ENCODE data around the gene GALNTL6.

The GALNTL6 gene

DNA sequence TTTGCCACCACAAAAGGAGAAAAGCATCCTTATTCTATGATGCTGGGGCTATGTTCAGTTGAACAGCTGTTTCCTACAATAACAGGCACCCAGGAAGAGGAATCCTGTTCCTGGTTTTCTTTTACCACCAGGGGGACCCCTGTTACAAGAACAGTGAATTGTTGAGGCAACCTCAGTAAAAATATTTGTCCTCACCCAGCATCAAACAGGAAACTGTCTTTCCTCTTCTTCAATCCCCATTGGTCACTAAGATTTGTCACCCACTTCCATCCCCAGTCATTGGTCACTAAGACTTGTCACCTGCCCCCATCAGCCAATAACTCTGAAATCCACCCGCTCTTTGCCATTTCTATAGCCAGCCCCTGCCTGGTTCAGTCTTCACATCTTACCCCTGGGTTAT is 1211.9 kb downstream of the GALNTL6 start:
- H3K9ac ChIP-seq (ENCODE audit: low read length) = no peak overlapping the region
- no peak overlapping the region for H2BK120ac ChIP-seq (ENCODE audit: low read depth, low read length)
- H3K18ac ChIP-seq (ENCODE audit: low read depth in 1 of 2, low read length in 2 of 2) = no peak overlapping the region
- no peak overlapping the region for H3K4me2 ChIP-seq (ENCODE audit: low read length, poor library complexity, severe bottlenecking)
- no peak overlapping the region for H3K4me3 ChIP-seq (ENCODE audit: insufficient read depth in 1 of 2, low read depth in 1 of 2, low read length in 2 of 2)
- H2AFZ ChIP-seq (ENCODE audit: low read depth, low read length) = no peak overlapping the region
- no peak overlapping the region for H4K91ac ChIP-seq (ENCODE audit: low read length)
- H3K4me1 ChIP-seq (ENCODE audit: control insufficient read depth, insufficient read depth, low read depth, low read length) = peaks cover 13% of the 10 kb centered on the region
- H3K27ac ChIP-seq (ENCODE audit: low read length, poor library complexity, severe bottlenecking) = no peak overlapping the region
- no peak overlapping the region for H3K14ac ChIP-seq (ENCODE audit: low read length in 2 of 2)
- no peak overlapping the region for H3K4ac ChIP-seq (ENCODE audit: low read depth in 1 of 2, low read length in 2 of 2)
- no peaks in the 10 kb centered on the region for H3K36me3 ChIP-seq (ENCODE audit: control insufficient read depth in 1 of 2, insufficient read depth in 2 of 2, low read depth in 1 of 2, low read length in 2 of 2)
- H3K79me1 ChIP-seq (replicated peaks; ENCODE audit: low read length, poor library complexity, severe bottlenecking) = peaks cover 2% of the 10 kb centered on the region
- H4K8ac ChIP-seq (ENCODE audit: low read length) = no peak overlapping the region
- H3K9me3 ChIP-seq (ENCODE audit: control insufficient read depth, low read length) = no peaks in the 10 kb centered on the region
- peak overlapping the region; percentile 83 for H2AK5ac ChIP-seq (ENCODE audit: low read length, severe bottlenecking)
- no peak overlapping the region for H2BK12ac ChIP-seq (ENCODE audit: low read length in 2 of 2)
- H2BK15ac ChIP-seq (ENCODE audit: low read depth, poor library complexity, severe bottlenecking) = no peak overlapping the region
- H2BK5ac ChIP-seq (ENCODE audit: low read depth, low read length, poor library complexity, severe bottlenecking) = no peak overlapping the region
- 89% methylated on average over 1 of the region's 1 CpG for WGBS
- H3K23ac ChIP-seq (ENCODE audit: low read length in 2 of 2) = no peak overlapping the region
- peak; percentile 76 for DNase-seq
- H3K27me3 ChIP-seq (ENCODE audit: control insufficient read depth in 1 of 2, insufficient read depth in 1 of 2, low read length in 2 of 2) = no peaks in the 10 kb centered on the region

DNA sequence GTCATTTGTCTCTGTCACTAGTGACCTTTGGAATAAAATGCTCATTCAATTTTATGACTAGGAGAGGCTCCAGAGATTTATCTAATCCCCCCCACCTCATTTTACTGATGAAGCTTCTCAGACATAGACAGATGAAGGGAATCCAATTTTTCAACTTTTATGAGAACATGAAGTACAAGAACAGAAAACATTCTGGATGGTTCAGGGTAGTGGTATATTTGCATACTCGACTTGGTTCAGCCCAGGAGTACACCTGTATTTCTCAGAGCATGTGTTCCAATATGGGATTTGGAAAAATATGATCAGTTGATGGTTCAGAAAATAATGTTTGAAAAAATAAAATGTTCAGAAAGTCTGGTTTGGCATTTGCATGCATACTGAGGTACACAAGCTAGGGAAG is 1224.0 kb downstream of the GALNTL6 start:
- Histone ChIP-seq H3K79me1 (replicated peaks; ENCODE audit: low read length, poor library complexity, severe bottlenecking) (no peaks in the 10 kb centered on the region), H2BK15ac (ENCODE audit: low read depth, poor library complexity, severe bottlenecking) (no peak overlapping the region), H3K14ac (ENCODE audit: low read length in 2 of 2) (no peak overlapping the region), H3K23ac (ENCODE audit: low read length in 2 of 2) (no peak overlapping the region), H2BK5ac (ENCODE audit: low read depth, low read length, poor library complexity, severe bottlenecking) (no peak overlapping the region), H3K9ac (ENCODE audit: low read length) (no peak overlapping the region), H2AFZ (ENCODE audit: low read depth, low read length) (no peak overlapping the region), H3K4me3 (ENCODE audit: insufficient read depth in 1 of 2, low read depth in 1 of 2, low read length in 2 of 2) (no peak overlapping the region), H4K8ac (ENCODE audit: low read length) (no peak overlapping the region), H2BK120ac (ENCODE audit: low read depth, low read length) (no peak overlapping the region), H3K4ac (ENCODE audit: low read depth in 1 of 2, low read length in 2 of 2) (no peak overlapping the region), H3K27ac (ENCODE audit: low read length, poor library complexity, severe bottlenecking) (no peak overlapping the region), H2BK12ac (ENCODE audit: low read length in 2 of 2) (no peak overlapping the region), H3K36me3 (ENCODE audit: control insufficient read depth in 1 of 2, insufficient read depth in 2 of 2, low read depth in 1 of 2, low read length in 2 of 2) (no peaks in the 10 kb centered on the region), H3K27me3 (ENCODE audit: control insufficient read depth in 1 of 2, insufficient read depth in 1 of 2, low read length in 2 of 2) (no peaks in the 10 kb centered on the region), H2AK5ac (ENCODE audit: low read length, severe bottlenecking) (no peak overlapping the region), H3K18ac (ENCODE audit: low read depth in 1 of 2, low read length in 2 of 2) (no peak overlapping the region), H4K91ac (ENCODE audit: low read length) (no peak overlapping the region), H3K4me1 (ENCODE audit: control insufficient read depth, insufficient read depth, low read depth, low read length) (peaks cover 4% of the 10 kb centered on the region), H3K9me3 (ENCODE audit: control insufficient read depth, low read length) (no peaks in the 10 kb centered on the region), H3K4me2 (ENCODE audit: low read length, poor library complexity, severe bottlenecking) (no peak overlapping the region)
- 100% methylated on average over 1 of the region's 1 CpG for WGBS
- no peak for DNase-seq

DNA sequence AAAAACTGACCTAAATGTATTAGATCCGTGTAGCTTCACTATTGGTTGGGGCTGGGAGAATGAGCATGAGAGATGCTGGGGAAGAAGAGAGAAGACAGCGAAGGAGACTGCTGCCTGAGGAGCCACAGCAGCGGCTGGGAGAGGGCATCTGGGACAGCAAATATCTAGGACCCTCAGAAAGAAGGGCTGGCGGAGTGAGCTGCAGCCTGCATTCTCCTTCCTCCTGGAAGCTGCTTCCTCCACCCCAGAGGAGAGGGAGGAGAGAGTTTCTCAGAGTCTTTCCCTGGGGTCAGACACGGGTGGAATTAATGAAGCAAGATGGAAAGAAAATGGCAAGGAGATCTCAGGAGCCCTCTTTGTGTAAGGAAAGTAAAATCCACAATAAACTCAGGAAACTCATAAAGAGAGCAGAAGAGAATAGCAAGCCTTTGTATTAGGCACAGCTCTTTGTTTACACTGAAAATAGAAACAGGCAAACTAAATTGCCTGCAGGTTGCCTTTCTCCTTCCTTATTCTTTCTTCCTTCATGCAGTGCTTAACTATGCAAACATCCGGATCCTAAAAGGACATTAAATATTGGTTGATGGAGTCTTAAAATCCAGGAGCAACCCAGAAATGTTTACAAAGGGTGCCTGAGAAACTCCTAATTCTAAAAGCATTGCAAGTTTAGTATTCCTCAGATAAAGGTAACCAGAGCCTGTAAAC is 1225.1 kb downstream of the GALNTL6 start:
- Histone ChIP-seq H3K9ac (ENCODE audit: low read length) (no peak overlapping the region), H4K8ac (ENCODE audit: low read length) (no peak overlapping the region), H3K4me3 (ENCODE audit: insufficient read depth in 1 of 2, low read depth in 1 of 2, low read length in 2 of 2) (no peak overlapping the region), H4K91ac (ENCODE audit: low read length) (no peak overlapping the region), H3K18ac (ENCODE audit: low read depth in 1 of 2, low read length in 2 of 2) (peak overlapping the region in 1 of 2 experiments; percentile 33), H2BK120ac (ENCODE audit: low read depth, low read length) (no peak overlapping the region), H2AFZ (ENCODE audit: low read depth, low read length) (no peak overlapping the region), H2AK5ac (ENCODE audit: low read length, severe bottlenecking) (peak overlapping the region; percentile 86), H2BK5ac (ENCODE audit: low read depth, low read length, poor library complexity, severe bottlenecking) (no peak overlapping the region), H3K4me2 (ENCODE audit: low read length, poor library complexity, severe bottlenecking) (no peak overlapping the region), H3K36me3 (ENCODE audit: control insufficient read depth in 1 of 2, insufficient read depth in 2 of 2, low read depth in 1 of 2, low read length in 2 of 2) (no peaks in the 10 kb centered on the region), H3K79me1 (replicated peaks; ENCODE audit: low read length, poor library complexity, severe bottlenecking) (no peaks in the 10 kb centered on the region), H2BK15ac (ENCODE audit: low read depth, poor library complexity, severe bottlenecking) (no peak overlapping the region), H3K14ac (ENCODE audit: low read length in 2 of 2) (no peak overlapping the region), H3K27ac (ENCODE audit: low read length, poor library complexity, severe bottlenecking) (no peak overlapping the region), H3K9me3 (ENCODE audit: control insufficient read depth, low read length) (no peaks in the 10 kb centered on the region), H2BK12ac (ENCODE audit: low read length in 2 of 2) (no peak overlapping the region), H3K4me1 (ENCODE audit: control insufficient read depth, insufficient read depth, low read depth, low read length) (peaks cover 4% of the 10 kb centered on the region), H3K23ac (ENCODE audit: low read length in 2 of 2) (no peak overlapping the region), H3K27me3 (ENCODE audit: control insufficient read depth in 1 of 2, insufficient read depth in 1 of 2, low read length in 2 of 2) (no peaks in the 10 kb centered on the region), H3K4ac (ENCODE audit: low read depth in 1 of 2, low read length in 2 of 2) (no peak overlapping the region)
- DNase-seq = no peak
- 33% methylated on average over 3 of the region's 6 CpGs for WGBS

DNA sequence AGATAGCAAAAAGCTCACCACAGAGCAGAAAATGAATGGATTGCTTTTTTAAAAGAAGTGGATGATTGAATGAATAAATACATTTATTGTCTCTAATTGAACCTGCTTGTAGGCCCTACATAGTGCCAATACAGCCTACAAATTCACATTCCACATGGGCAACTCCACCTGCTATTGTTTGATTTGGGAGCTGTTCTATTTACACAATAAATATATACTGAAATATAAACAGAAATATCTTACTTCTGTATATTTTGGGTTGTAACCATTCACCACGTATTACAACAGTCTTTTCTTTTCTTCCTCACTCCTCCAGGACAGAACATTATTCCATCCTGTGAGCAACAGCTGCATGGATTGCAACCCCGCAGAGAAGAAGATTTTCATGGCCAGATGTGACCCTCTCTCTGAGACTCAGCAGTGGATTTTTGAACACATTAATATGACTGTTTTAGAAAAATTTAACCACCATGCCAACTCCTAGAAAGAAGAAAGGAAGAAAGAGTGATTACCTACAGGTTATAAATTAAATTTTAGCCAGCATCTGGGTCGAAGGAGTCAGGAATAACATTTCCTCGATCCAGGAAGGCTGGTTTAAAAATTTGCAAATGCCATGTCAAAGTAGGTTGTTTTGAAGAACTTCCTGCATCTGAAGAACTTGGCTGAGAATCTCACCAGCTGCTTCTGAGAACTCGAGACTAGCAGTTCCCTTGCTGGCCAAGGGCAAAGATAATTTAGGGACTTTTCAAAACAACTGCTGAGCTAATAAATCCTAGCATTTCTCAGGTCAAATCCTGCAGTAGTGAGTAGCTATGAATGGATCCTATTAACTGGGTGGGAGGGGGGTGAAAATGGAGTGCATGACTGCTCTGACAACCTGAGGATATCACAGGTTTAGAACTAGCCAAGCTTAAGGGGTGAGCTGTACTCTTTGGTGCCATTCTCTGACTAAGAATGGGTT is 1226.7 kb downstream of the GALNTL6 start:
- Histone ChIP-seq H3K14ac (ENCODE audit: low read length in 2 of 2) (no peak overlapping the region), H3K4me3 (ENCODE audit: insufficient read depth in 1 of 2, low read depth in 1 of 2, low read length in 2 of 2) (no peak overlapping the region), H3K9ac (ENCODE audit: low read length) (peak overlapping the region; percentile 7), H2AK5ac (ENCODE audit: low read length, severe bottlenecking) (no peak overlapping the region), H3K79me1 (replicated peaks; ENCODE audit: low read length, poor library complexity, severe bottlenecking) (no peaks in the 10 kb centered on the region), H2BK120ac (ENCODE audit: low read depth, low read length) (no peak overlapping the region), H3K23ac (ENCODE audit: low read length in 2 of 2) (no peak overlapping the region), H3K4me1 (ENCODE audit: control insufficient read depth, insufficient read depth, low read depth, low read length) (peaks cover 4% of the 10 kb centered on the region), H2BK5ac (ENCODE audit: low read depth, low read length, poor library complexity, severe bottlenecking) (peak overlapping the region; percentile 14), H3K27ac (ENCODE audit: low read length, poor library complexity, severe bottlenecking) (peak overlapping the region; percentile 68), H2BK15ac (ENCODE audit: low read depth, poor library complexity, severe bottlenecking) (no peak overlapping the region), H3K36me3 (ENCODE audit: control insufficient read depth in 1 of 2, insufficient read depth in 2 of 2, low read depth in 1 of 2, low read length in 2 of 2) (no peaks in the 10 kb centered on the region), H3K4me2 (ENCODE audit: low read length, poor library complexity, severe bottlenecking) (no peak overlapping the region), H4K91ac (ENCODE audit: low read length) (no peak overlapping the region), H3K9me3 (ENCODE audit: control insufficient read depth, low read length) (no peaks in the 10 kb centered on the region), H3K18ac (ENCODE audit: low read depth in 1 of 2, low read length in 2 of 2) (no peak overlapping the region), H4K8ac (ENCODE audit: low read length) (no peak overlapping the region), H2AFZ (ENCODE audit: low read depth, low read length) (no peak overlapping the region), H3K27me3 (ENCODE audit: control insufficient read depth in 1 of 2, insufficient read depth in 1 of 2, low read length in 2 of 2) (no peaks in the 10 kb centered on the region), H3K4ac (ENCODE audit: low read depth in 1 of 2, low read length in 2 of 2) (no peak overlapping the region), H2BK12ac (ENCODE audit: low read length in 2 of 2) (no peak overlapping the region)
- peak; percentile 15 for DNase-seq
- 37% methylated on average over 5 of the region's 5 CpGs for WGBS
